A549 (cell line): Measurements from ENCODE around the gene KCNB1.

Source experiments
- CHD2 ChIP-seq: fragments of 150-350 bp; IDR thresholded peaks from 2 replicates; pipeline ENCODE4 v1.6.1; 2014; ENCODE audit warnings: low read length; ENCODE audit not compliant: partially characterized antibody
- CTCF ChIP-seq: fragments of >200 bp; sonication (Bioruptor Twin); formaldehyde crosslinking; IDR thresholded peaks from 3 replicates; pipeline ENCODE4 v1.5.1; 2016
- EHMT2 ChIP-seq: fragments of 200-600 bp; sonication (generic); IDR thresholded peaks from 2 replicates; pipeline ENCODE4 v1.6.1; 2016; ENCODE audit warnings: antibody characterized with exemption, low read depth, mild to moderate bottlenecking, moderate library complexity
- JUN ChIP-seq, 2 experiments: fragments of >200 bp; sonication (Bioruptor Twin); formaldehyde crosslinking; IDR thresholded peaks; 2 replicates in 1 of 2; 3 replicates in 1 of 2; pipeline ENCODE4 v1.6.1; 2016 to 2017
- KDM1A ChIP-seq: fragments of 200-600 bp; sonication (generic); IDR thresholded peaks from 2 replicates; pipeline ENCODE4 v1.6.1; 2016; ENCODE audit warnings: low read depth, mild to moderate bottlenecking
- POLR2A ChIP-seq: IDR thresholded peaks from 2 replicates; pipeline ENCODE4 v1.6.1; 2012; ENCODE audit warnings: mild to moderate bottlenecking, low read length
- POLR2AphosphoS2 ChIP-seq: conservative IDR thresholded peaks from 2 replicates; pipeline ENCODE4 v1.6.1; 2012; ENCODE audit warnings: low read length, improper control_type of control experiment, inconsistent platforms
- RCOR1 ChIP-seq: fragments of 150-350 bp; IDR thresholded peaks from 2 replicates; pipeline ENCODE4 v1.6.1; 2014; ENCODE audit warnings: antibody characterized with exemption, low read length, low read depth
- REST ChIP-seq: fragments of 200-600 bp; sonication (generic); IDR thresholded peaks from 2 replicates; pipeline ENCODE4 v1.6.1; 2016; ENCODE audit warnings: antibody characterized with exemption, mild to moderate bottlenecking, moderate library complexity
- RFX5 ChIP-seq: fragments of 450-650 bp; IDR thresholded peaks from 2 replicates; pipeline ENCODE4 v1.7.1; 2014; ENCODE audit warnings: antibody characterized with exemption, mild to moderate bottlenecking, moderate library complexity
- SMC3 ChIP-seq: fragments of >200 bp; sonication (Bioruptor Twin); formaldehyde crosslinking; IDR thresholded peaks from 3 replicates; pipeline ENCODE4 v1.6.1; 2018; ENCODE audit warnings: inconsistent platforms
- ZSCAN20 ChIP-seq: fragments of 250-450 bp; sonication (Bioruptor Pico); IDR thresholded peaks from 2 replicates; pipeline ENCODE4 v1.8.0; 2022; ENCODE audit warnings: mild to moderate bottlenecking, moderate library complexity

GRCh38 chr20:49516916-49517804 lies 34.7 kb upstream of the KCNB1 start:
- no peak for TF ChIP-seq RFX5
- no peak for TF ChIP-seq REST
- TF ChIP-seq POLR2A = no peak
- TF ChIP-seq RCOR1 = no peak
- no peak for TF ChIP-seq POLR2AphosphoS2
- TF ChIP-seq KDM1A = no peak
- TF ChIP-seq SMC3 = no peak
- no peak for TF ChIP-seq JUN (IDR thresholded peaks at IDR 0.05)
- TF ChIP-seq ZSCAN20 = no peak
- no peak for TF ChIP-seq CTCF
- no peak for TF ChIP-seq CHD2
- TF ChIP-seq EHMT2 = no peak
